GM21528 (cell line): Measurements from ENCODE around the gene KCNJ13.
A peak's percentile ranks its signal among the peaks of the same experiment; 100 is the strongest.

Experiments
- ATAC-seq: cut with Tn5 transposase; IDR thresholded peaks from one replicate; pipeline ENCODE4 v1.9.1; 2021; ENCODE audit warnings: mild to moderate bottlenecking, moderate library complexity; ENCODE audit not compliant: unreplicated experiment, low FRiP score

The KCNJ13 gene

DNA sequence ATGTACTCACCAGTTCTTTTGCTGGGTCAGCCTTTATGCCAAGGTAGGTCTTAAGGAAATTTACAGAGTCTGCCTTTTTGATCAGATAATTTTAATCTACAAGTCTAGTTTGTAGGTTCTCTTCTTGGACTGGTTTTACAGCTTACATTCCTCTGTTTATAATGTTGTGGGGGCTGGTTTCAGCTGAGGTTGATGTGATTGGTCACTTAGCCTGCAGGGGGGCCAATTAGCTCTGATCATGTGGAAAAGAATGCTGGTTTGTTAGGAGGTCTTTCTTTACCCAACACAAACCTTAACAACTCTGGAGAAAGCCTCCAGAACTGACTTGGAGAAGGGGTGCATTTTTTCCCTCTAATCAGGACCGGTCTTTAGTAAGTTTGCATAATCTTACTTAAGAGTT is at the start of gene KCNJ13:
KCNJ13 (minus strand) TSS at position 131 of the 400 bp plus-strand sequence. CDS start 5,203 bp downstream, outside the sequence.
- no peak for ATAC-seq

GRCh38 chr2:232817756-232818155 is 41.4 kb upstream of the KCNJ13 start:
- ATAC-seq = no peak

DNA sequence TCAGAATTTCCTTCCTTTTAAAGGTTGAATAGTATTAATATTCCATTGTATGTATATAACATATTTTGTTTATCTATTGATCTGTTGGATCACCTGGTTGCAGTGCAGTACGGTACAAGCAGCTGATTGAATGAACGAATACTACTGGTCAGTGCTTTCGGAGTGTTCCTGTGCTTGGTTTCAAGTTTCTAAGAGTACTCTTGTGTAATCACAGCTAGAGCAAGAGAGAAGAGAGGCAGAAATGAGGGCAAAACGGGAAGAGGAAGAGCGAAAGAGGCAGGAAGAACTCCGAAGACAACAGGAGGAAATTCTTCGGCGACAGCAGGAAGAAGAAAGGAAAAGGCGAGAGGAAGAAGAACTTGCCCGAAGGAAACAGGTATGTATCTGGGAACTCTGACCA is 40.3 kb upstream of the KCNJ13 start:
- no peak for ATAC-seq

GRCh38 chr2:232815569-232815968 is 39.2 kb upstream of the KCNJ13 start:
- ATAC-seq = no peak

GRCh38 chr2:232810444-232810843 is 34.1 kb upstream of the KCNJ13 start:
- no peak for ATAC-seq

DNA sequence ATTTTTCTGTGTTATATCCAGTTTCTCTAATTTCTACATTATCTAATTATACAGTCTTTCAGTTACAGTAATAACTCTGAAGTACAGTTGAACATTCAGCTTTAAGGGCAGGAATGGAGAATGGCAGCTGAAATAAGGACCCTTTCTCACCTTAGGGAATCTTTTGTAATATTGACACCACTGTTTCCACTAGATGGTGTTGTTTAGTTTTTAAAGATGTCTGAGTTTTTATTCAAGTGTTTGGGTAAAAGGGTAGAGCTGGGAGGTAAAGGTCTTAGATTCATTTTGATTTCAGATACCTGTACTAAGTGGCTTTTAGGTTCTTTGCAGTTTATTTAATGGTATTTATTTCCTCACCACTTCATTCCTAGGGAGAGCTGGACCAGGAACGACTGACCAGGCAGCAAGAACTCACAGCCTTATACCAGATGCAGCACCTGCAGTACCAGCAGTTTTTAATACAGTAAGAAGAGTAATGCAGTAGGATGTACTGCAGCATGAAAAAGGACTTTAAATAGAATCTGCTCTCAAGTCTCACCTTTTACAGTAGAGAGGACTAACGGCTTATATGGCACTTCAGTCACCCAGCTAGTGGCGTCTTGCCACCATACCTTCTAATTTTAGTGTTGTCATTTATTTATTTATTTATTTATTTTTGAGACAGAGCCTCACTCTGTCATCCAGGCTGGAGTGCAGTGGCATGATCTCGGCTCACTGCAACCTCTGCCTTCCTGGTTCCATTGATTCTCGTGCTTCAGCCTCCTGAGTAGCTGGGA is 33.2 kb upstream of the KCNJ13 start:
- ATAC-seq = no peak

- no peak for ATAC-seq
Measured at GRCh38 chr2:232802091-232802490, 25.7 kb upstream of the KCNJ13 start.

DNA sequence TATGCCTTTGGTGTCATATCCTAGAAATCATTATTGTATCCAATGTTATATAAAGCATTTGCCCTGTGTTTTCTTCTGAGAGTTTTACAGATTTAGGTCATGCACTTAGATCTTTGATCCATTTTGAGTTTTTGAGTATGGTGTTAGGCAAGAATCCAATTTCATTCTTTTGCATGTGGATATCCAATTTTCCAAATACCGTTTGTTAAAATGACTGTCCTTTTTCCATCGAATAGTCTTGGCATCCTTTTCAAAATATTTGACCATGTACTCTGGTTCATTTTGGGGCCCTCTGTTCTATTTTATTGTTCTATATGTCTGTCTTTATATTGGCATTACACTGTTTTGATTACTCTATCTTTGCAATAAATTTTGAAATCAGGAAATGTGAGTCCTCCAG is 23.8 kb upstream of the KCNJ13 start:
- ATAC-seq = no peak

- no peak for ATAC-seq
Measured at GRCh38 chr2:232798187-232798586, 21.8 kb upstream of the KCNJ13 start.

GRCh38 chr2:232795920-232796319 is 19.6 kb upstream of the KCNJ13 start:
- no peak for ATAC-seq

GRCh38 chr2:232794981-232795380 is 18.6 kb upstream of the KCNJ13 start:
- no peak for ATAC-seq

- no peak for ATAC-seq
Measured at GRCh38 chr2:232793271-232793670, 16.9 kb upstream of the KCNJ13 start.

DNA sequence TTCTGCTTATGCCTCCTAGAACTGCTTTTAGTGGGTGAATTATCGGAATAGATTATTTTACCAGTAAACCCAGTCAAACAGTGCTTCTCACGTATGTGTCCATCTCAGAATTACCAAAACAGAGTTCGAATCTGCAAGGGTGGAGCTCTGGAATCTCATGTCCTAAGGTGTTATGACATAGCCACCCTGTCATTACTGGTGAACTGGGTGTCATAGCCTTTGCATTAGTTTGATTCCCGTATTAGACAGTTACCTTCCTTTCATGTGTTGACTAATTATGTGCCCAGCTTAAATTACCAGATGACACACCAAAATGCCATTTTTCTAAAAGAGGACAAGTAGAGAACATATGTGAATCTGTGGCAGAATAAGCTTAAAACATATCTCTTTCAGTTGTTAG is 15.2 kb upstream of the KCNJ13 start:
- no peak for ATAC-seq

GRCh38 chr2:232789082-232789481 is 12.7 kb upstream of the KCNJ13 start:
- ATAC-seq = no peak

DNA sequence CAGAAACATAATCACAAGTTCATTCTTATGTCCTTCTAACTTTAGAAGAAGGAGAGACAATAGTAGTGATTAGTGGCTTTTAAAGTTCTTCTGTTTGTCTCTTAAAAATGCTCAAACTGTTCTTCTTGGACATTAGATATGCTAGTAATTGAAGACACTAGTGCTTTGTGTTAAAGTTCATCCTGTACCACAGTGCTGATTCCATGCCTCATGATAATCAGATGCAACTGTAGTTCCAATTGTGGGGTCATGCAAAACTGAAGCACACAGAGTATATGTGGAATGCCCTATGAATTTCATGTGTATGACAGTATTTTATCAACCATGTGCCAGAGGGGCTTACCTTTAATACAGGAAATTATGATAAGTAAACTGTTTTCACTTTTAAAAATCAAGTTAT is 11.4 kb upstream of the KCNJ13 start:
- no peak for ATAC-seq

GRCh38 chr2:232783278-232783677 is 6.9 kb upstream of the KCNJ13 start:
- no peak for ATAC-seq

DNA sequence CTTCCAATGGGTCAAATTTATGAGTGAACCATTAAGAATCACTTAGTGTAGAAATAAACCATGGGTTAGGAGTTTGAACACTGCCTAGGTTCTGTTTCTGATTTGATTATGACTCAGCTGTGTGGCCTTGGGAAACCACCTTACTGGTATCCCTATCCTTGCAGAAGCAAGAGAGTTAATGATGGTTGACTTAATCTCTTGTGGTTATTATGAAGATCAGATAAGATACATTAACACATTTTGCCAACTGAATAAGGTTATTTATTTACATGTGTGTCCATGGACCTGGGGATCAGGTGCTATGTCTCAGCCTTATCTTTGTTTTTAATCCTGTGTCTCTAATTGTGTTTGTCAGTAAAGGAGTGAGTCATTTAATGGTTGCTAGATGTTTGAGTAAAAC is 5.4 kb upstream of the KCNJ13 start:
- peak; percentile 80 for ATAC-seq

- no peak for ATAC-seq
Measured at GRCh38 chr2:232779934-232780333, 3.6 kb upstream of the KCNJ13 start.

DNA sequence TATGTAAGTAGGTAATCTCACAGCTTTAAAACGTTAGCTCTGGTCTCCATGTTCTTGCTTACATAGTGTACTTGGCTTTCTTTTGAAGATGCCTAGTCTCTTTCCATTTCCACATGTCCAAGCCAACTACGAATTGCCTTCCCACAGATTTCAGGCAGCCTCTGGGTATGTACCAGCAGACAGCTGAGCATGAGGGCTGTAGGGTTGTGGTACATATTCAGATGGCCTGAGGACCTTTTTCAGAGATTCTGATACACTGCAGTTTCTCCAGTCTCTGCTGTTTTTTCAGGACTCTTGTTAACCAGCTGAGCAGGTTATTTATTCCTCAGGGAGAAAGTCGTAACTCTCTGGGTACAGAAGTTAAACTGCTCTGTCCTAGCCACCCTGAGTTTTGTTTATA is 3.1 kb upstream of the KCNJ13 start:
- no peak for ATAC-seq

DNA sequence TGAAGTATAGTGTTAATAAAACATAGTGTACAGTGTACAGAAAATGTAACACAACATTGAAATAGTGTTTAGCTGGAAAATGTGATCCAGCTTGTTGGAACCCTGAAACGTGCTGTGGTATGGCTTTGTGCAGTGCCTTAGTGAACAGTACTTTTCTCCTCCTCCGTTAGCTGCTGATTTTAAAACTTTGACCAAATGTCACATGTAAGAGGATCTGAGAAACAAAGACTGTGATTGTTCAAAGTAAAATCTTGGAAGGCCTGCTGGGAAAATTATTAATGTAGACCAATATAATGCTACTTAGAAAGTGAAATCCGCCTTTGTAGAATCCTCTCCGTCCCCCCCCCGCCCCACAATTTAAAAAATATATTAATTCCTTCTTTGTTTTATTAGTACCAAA is 911 bp upstream of the KCNJ13 start:
- ATAC-seq = no peak

- no peak for ATAC-seq
Measured at GRCh38 chr2:232773815-232774214, 2.5 kb downstream of the KCNJ13 start.

GRCh38 chr2:232772531-232772930 is 3.8 kb downstream of the KCNJ13 start:
- no peak for ATAC-seq

- ATAC-seq = no peak
Measured at GRCh38 chr2:232771870-232772269, 4.5 kb downstream of the KCNJ13 start.
